H1 (cell line): Measurements from ENCODE around the gene ZMYM4. TPM values are rescaled to one million over a fixed set of nuclear protein-coding genes. Genes with fewer than 3 reads are reported as not detected.

Experiments
- CEBPB ChIP-seq: IDR thresholded peaks from 2 replicates; pipeline ENCODE4 v1.6.1; 2012; ENCODE audit warnings: low read depth, low read length
- EGR1 ChIP-seq: IDR thresholded peaks from 2 replicates; pipeline ENCODE4 v1.6.1; 2011; ENCODE audit warnings: low read depth, low read length, borderline replicate concordance
- POLR2AphosphoS5 ChIP-seq: IDR thresholded peaks from 2 replicates; pipeline ENCODE4 v1.6.1; 2011; ENCODE audit warnings: low read depth, low read length
- TEAD4 ChIP-seq: IDR thresholded peaks from 2 replicates; pipeline ENCODE4 v1.6.1; 2012; ENCODE audit warnings: low read depth, low read length, inconsistent platforms, mixed read lengths
- polyA plus RNA-seq, 7 experiments: library from polyadenylated mRNA; depleted of rRNA in 3 of 7; stranded (reverse) in 5 of 7; unstranded in 2 of 7; fragments of >200 nt in 5 of 7; fragments of 200-250 nt in 2 of 7; gene quantifications; 1 replicate in 5 of 7; 2 replicates in 1 of 7; 4 replicates in 1 of 7; pipeline versions ENCODE4 v1.2.1 to v1.2.3, GENCODE V29; 2011 to 2013; ENCODE audit warnings: missing spikeins in 2 of 7, mixed read lengths in 2 of 7
- total RNA-seq: library from RNA; stranded (reverse); fragmentation: NEBNext Ultra II Directional; extraction: Animal tissue kit (Norgen Biotek cat#: 25700); gene quantifications from 2 replicates; pipeline ENCODE4 v1.2.1, GENCODE V29; 2021
- TF ChIP-seq, protein P1 (sequence below): fragments of 300-600 bp; sonication (generic); IDR thresholded peaks from 2 replicates; pipeline ENCODE4 v1.7.1; 2012; ENCODE audit warnings: low read length, moderate library complexity, mild to moderate bottlenecking, inconsistent platforms; ENCODE audit not compliant: insufficient replicate concordance
- TF ChIP-seq, protein P2 (sequence below): IDR thresholded peaks from 2 replicates; pipeline ENCODE4 v1.6.1; 2011; ENCODE audit warnings: low read length, improper control_type of control experiment
- TF ChIP-seq, protein P3 (sequence below): IDR thresholded peaks from 2 replicates; pipeline ENCODE4 v1.6.1; 2011; ENCODE audit warnings: low read depth, mild to moderate bottlenecking, low read length; ENCODE audit not compliant: insufficient read depth

The ZMYM4 gene
- total and polyA plus RNA-seq, 2 of the 8 experiments (the other 6 are each of a cell fraction or from before 2014, with no cell fraction given) = 16.7 to 81.3 TPM

DNA sequence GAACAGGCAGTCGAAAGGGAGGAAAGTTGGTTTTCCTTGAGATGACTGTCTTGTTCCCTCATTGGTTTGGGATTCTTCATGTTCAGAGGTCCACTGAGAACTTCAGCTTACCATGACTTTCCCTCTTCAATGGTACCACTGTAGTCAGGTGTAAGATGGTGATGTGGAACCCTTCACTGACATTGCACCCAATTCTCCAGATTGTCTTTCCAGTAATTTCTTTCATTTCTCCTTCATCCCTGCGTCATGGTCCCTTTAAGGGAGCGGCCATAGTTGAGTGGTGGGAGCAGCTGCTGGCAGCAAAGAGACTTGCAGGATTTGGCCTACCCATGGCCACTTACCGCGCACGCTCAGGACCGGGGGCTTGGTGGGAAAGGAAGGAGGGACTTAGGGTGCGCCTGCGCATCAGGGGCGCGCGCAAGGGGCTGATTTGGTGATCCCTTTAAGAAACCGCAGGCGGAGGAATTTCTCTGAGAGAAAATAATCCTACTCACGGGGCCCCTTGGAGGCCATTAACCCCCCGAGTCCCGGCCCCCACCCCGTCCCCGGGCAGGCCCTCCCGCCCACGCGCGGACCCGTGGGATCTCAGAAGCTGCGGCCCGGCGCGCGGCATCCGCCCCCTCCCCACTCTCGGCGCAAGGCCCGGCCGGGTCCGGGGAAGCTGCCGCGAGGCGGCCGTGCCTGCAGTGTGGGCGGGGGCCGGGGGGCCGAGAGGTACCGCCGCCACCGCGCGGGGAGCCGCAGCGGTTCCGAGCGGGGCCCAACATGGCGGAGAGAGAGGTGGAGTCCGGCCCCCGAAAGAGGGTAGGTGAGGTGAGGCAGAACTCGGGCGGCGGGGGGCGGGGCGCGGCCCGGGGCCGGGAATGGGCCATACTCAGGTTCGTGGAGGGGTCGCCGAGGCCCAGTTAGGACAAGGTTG is at the start of gene ZMYM4 (continued):
- TF ChIP-seq, protein P1, sequence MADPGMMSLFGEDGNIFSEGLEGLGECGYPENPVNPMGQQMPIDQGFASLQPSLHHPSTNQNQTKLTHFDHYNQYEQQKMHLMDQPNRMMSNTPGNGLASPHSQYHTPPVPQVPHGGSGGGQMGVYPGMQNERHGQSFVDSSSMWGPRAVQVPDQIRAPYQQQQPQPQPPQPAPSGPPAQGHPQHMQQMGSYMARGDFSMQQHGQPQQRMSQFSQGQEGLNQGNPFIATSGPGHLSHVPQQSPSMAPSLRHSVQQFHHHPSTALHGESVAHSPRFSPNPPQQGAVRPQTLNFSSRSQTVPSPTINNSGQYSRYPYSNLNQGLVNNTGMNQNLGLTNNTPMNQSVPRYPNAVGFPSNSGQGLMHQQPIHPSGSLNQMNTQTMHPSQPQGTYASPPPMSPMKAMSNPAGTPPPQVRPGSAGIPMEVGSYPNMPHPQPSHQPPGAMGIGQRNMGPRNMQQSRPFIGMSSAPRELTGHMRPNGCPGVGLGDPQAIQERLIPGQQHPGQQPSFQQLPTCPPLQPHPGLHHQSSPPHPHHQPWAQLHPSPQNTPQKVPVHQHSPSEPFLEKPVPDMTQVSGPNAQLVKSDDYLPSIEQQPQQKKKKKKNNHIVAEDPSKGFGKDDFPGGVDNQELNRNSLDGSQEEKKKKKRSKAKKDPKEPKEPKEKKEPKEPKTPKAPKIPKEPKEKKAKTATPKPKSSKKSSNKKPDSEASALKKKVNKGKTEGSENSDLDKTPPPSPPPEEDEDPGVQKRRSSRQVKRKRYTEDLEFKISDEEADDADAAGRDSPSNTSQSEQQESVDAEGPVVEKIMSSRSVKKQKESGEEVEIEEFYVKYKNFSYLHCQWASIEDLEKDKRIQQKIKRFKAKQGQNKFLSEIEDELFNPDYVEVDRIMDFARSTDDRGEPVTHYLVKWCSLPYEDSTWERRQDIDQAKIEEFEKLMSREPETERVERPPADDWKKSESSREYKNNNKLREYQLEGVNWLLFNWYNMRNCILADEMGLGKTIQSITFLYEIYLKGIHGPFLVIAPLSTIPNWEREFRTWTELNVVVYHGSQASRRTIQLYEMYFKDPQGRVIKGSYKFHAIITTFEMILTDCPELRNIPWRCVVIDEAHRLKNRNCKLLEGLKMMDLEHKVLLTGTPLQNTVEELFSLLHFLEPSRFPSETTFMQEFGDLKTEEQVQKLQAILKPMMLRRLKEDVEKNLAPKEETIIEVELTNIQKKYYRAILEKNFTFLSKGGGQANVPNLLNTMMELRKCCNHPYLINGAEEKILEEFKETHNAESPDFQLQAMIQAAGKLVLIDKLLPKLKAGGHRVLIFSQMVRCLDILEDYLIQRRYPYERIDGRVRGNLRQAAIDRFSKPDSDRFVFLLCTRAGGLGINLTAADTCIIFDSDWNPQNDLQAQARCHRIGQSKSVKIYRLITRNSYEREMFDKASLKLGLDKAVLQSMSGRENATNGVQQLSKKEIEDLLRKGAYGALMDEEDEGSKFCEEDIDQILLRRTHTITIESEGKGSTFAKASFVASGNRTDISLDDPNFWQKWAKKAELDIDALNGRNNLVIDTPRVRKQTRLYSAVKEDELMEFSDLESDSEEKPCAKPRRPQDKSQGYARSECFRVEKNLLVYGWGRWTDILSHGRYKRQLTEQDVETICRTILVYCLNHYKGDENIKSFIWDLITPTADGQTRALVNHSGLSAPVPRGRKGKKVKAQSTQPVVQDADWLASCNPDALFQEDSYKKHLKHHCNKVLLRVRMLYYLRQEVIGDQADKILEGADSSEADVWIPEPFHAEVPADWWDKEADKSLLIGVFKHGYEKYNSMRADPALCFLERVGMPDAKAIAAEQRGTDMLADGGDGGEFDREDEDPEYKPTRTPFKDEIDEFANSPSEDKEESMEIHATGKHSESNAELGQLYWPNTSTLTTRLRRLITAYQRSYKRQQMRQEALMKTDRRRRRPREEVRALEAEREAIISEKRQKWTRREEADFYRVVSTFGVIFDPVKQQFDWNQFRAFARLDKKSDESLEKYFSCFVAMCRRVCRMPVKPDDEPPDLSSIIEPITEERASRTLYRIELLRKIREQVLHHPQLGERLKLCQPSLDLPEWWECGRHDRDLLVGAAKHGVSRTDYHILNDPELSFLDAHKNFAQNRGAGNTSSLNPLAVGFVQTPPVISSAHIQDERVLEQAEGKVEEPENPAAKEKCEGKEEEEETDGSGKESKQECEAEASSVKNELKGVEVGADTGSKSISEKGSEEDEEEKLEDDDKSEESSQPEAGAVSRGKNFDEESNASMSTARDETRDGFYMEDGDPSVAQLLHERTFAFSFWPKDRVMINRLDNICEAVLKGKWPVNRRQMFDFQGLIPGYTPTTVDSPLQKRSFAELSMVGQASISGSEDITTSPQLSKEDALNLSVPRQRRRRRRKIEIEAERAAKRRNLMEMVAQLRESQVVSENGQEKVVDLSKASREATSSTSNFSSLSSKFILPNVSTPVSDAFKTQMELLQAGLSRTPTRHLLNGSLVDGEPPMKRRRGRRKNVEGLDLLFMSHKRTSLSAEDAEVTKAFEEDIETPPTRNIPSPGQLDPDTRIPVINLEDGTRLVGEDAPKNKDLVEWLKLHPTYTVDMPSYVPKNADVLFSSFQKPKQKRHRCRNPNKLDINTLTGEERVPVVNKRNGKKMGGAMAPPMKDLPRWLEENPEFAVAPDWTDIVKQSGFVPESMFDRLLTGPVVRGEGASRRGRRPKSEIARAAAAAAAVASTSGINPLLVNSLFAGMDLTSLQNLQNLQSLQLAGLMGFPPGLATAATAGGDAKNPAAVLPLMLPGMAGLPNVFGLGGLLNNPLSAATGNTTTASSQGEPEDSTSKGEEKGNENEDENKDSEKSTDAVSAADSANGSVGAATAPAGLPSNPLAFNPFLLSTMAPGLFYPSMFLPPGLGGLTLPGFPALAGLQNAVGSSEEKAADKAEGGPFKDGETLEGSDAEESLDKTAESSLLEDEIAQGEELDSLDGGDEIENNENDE = no peak
- TF ChIP-seq TEAD4 (0 out of 2 replicates have a peak, but pooled peaks have one; percentile 68), EGR1 (0 out of 2 replicates have a peak, but pooled peaks have one; percentile 9), POLR2AphosphoS5 (no peak), CEBPB (no peak)
- TF ChIP-seq, protein P2, sequence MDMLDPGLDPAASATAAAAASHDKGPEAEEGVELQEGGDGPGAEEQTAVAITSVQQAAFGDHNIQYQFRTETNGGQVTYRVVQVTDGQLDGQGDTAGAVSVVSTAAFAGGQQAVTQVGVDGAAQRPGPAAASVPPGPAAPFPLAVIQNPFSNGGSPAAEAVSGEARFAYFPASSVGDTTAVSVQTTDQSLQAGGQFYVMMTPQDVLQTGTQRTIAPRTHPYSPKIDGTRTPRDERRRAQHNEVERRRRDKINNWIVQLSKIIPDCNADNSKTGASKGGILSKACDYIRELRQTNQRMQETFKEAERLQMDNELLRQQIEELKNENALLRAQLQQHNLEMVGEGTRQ = no peak
- TF ChIP-seq, protein P3, sequence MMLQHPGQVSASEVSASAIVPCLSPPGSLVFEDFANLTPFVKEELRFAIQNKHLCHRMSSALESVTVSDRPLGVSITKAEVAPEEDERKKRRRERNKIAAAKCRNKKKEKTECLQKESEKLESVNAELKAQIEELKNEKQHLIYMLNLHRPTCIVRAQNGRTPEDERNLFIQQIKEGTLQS = no peak
